ENCODE data around the gene BTG4. TPM values are rescaled to one million over a fixed set of nuclear protein-coding genes. Genes with fewer than 3 reads are reported as not detected.

BTG4 gene
- total RNA-seq, 1 donor from 2014 or later, result not detected

DNA sequence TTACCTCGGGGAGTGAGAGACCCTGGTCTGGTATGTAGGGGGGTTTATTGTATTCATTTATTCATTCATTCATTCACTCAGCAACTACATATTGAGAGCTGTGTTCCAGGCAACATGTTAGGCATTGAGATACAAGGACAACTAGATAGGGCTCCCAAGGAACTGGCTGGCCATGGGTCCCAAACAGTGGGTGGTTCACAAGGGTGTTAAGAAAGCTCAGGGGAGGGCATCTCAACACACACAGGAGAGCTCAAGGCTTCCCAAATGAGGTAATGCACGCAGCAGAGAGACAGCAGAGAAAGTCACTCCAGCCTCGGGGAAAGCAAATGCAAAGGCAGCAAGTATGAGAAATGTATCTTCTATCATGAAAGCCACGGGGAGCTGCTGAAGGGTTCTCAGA lies 51.8 kb downstream of the BTG4 start:
- Mint-ChIP-seq H3K4me1 (ENCODE audit: unreplicated experiment) (no peaks in the 10 kb centered on the region), H3K4me3 (ENCODE audit: unreplicated experiment) (no peak overlapping the region), H3K36me3 (ENCODE audit: low read depth, unreplicated experiment) (peaks cover 7% of the 10 kb centered on the region), H3K27me3 (ENCODE audit: unreplicated experiment) (peaks cover 4% of the 10 kb centered on the region), H3K9me3 (ENCODE audit: unreplicated experiment) (no peaks in the 10 kb centered on the region), H3K27ac (ENCODE audit: unreplicated experiment) (no peak overlapping the region)
- TF ChIP-seq, protein P1, sequence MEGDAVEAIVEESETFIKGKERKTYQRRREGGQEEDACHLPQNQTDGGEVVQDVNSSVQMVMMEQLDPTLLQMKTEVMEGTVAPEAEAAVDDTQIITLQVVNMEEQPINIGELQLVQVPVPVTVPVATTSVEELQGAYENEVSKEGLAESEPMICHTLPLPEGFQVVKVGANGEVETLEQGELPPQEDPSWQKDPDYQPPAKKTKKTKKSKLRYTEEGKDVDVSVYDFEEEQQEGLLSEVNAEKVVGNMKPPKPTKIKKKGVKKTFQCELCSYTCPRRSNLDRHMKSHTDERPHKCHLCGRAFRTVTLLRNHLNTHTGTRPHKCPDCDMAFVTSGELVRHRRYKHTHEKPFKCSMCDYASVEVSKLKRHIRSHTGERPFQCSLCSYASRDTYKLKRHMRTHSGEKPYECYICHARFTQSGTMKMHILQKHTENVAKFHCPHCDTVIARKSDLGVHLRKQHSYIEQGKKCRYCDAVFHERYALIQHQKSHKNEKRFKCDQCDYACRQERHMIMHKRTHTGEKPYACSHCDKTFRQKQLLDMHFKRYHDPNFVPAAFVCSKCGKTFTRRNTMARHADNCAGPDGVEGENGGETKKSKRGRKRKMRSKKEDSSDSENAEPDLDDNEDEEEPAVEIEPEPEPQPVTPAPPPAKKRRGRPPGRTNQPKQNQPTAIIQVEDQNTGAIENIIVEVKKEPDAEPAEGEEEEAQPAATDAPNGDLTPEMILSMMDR (IDR thresholded peaks at IDR 0.05; ENCODE audit: unreplicated experiment), result no peak
- DNase-seq (ENCODE audit: low spot score), result no peak

DNA sequence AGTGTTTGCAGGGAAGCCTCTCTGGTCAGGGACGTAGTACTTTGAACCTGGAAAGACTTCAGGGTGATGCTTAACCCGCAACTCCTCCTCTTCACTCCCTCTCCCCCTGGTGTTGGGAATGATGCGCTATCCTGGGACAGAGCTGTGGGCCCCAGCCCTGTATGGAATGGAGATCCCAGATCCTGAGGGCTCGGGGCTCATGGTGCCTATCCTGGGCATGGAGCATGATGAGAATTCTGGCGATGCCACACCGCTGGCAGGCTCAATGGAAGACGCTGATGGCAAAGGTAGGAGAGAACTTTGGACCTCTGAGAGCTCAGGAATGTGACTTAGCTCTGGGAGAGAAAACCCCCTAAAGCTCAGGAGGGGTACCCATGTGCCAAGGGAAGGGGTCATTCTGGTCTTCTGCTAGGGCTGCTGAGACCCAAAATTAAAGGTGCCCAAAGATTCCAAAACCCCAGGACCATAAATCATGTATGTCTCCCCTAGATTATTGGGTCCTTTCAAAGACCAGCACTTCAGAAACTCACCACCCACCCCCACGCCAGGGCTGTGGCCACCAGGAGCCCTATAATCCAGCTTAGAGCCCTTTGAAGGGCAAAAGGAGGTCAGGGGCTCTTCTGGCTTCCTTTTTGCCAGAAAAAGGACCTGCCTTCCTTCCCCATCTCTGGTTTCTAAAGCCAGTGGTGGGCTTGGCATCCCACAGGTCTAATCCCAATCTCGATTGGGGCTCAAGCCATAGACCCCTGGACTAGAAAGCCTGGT lies 52.5 kb downstream of the BTG4 start:
- no peaks in the 10 kb centered on the region for H3K9me3 Mint-ChIP-seq (ENCODE audit: unreplicated experiment)
- H3K27ac Mint-ChIP-seq (ENCODE audit: unreplicated experiment), result no peak overlapping the region
- peaks cover 7% of the 10 kb centered on the region for H3K36me3 Mint-ChIP-seq (ENCODE audit: low read depth, unreplicated experiment)
- TF ChIP-seq, protein P1 (IDR thresholded peaks at IDR 0.05; ENCODE audit: unreplicated experiment), result no peak
- H3K4me1 Mint-ChIP-seq (ENCODE audit: unreplicated experiment), result peaks cover 4% of the 10 kb centered on the region
- DNase-seq (ENCODE audit: low spot score), result no peak
- H3K4me3 Mint-ChIP-seq (ENCODE audit: unreplicated experiment), result no peak overlapping the region
- H3K27me3 Mint-ChIP-seq (ENCODE audit: unreplicated experiment), result peaks cover 6% of the 10 kb centered on the region

DNA sequence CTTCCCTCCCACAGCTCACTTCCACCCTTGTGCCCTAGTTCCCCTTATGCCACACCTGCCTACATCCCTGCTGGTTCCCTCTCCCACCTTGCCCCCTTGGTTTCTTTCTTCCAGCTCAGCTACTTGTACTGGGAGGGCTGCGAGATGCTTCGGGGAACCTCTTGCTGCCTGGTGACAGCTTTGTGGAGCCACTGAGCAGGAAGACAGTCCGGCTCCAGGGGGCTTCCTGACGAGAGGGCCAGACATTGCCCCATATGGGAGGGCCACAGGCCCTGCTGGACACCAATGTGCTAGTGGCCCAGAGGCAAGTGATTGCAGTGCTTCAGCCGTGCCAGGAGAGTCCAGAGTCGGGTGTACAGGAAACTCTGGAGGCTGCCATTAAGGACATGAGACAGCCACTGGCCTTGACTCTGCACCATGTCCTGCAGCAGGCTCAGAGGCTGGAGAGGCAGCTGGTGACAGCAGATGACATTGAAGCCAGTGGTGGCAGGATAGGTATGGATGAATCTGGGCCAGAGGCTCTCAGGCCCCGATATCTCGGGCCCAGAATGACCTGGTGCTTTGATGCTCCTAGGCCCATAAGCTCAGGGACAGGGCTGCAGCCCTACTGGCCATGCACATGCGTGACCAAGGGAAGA lies 54.3 kb downstream of the BTG4 start:
- Mint-ChIP-seq H3K4me1 (ENCODE audit: unreplicated experiment) (peaks cover 8% of the 10 kb centered on the region), H3K36me3 (ENCODE audit: low read depth, unreplicated experiment) (peaks cover 7% of the 10 kb centered on the region), H3K9me3 (ENCODE audit: unreplicated experiment) (no peaks in the 10 kb centered on the region), H3K4me3 (ENCODE audit: unreplicated experiment) (no peak overlapping the region), H3K27ac (ENCODE audit: unreplicated experiment) (no peak overlapping the region), H3K27me3 (ENCODE audit: unreplicated experiment) (peaks cover 14% of the 10 kb centered on the region)
- no peak for DNase-seq (ENCODE audit: low spot score)
- TF ChIP-seq, protein P1 (IDR thresholded peaks at IDR 0.05; ENCODE audit: unreplicated experiment), result no peak

DNA sequence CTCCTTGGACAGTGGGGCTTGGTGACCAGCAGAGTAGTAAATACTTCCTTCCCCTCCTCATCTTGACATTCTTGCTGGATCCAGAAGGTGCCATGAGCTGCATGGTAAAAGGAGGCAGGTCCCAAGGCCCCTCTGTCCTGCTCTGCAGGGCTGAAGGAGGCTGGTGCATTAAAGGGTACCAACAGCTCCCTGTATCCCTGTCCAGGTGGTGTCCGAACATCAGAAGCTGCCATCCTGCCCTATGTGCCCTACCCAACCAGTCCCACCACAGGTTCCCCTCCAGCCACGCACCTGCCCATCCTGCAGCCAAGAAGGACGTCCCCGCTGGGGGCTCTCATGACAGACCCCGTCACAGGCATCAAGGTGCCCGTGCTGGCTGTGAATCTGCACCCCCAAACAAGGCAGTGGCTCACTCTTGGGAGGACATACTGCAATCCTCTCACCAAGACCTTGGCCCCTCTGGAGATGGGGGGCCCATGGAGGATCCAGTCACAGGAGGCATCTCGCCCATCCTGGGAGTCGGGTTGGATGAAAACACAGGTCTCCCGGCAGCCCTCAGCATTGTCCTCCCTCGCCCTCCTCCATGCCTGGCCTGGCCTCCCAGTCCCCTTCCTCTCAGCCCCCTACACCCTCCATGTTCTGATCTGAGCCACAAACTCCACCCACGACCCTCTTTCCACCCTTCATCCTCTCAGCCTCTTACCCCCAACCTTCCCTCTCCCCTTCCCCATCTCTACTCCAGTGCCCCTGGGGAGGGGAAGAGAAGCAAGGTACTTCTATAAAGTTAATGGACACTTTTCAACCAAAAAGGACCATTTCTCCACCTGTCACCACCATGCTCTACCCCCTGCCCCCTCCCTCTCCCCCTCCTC lies 55.1 kb downstream of the BTG4 start:
- DNase-seq (ENCODE audit: low spot score), result no peak
- Mint-ChIP-seq H3K36me3 (ENCODE audit: low read depth, unreplicated experiment) (peaks cover 7% of the 10 kb centered on the region), H3K9me3 (ENCODE audit: unreplicated experiment) (no peaks in the 10 kb centered on the region), H3K4me1 (ENCODE audit: unreplicated experiment) (peaks cover 8% of the 10 kb centered on the region), H3K4me3 (ENCODE audit: unreplicated experiment) (no peak overlapping the region), H3K27ac (ENCODE audit: unreplicated experiment) (no peak overlapping the region), H3K27me3 (ENCODE audit: unreplicated experiment) (peaks cover 14% of the 10 kb centered on the region)
- TF ChIP-seq, protein P1 (IDR thresholded peaks at IDR 0.05; ENCODE audit: unreplicated experiment), result no peak
